HCEC 1CT (cell line): ENCODE measurements around the gene CTPS2.

Experiments used
- DNase-seq: peaks from one replicate; pipeline ENCODE4 v3.0.0-alpha.2; 2017

CTPS2 gene

GRCh38 chrX:16711219-16711811 lies 1.2 kb downstream of the CTPS2 start:
- DNase-seq: no peak

- no peak for DNase-seq
Observed at GRCh38 chrX:16708016-16708415, 4.5 kb downstream of the CTPS2 start.

- DNase-seq: no peak
Observed at GRCh38 chrX:16705370-16705769, 7.1 kb downstream of the CTPS2 start.

GRCh38 chrX:16702700-16703599 lies 9.5 kb downstream of the CTPS2 start:
- no peak for DNase-seq

GRCh38 chrX:16700734-16701133 lies 11.7 kb downstream of the CTPS2 start:
- DNase-seq: no peak

- DNase-seq: no peak
Observed at GRCh38 chrX:16699389-16699788, 13.1 kb downstream of the CTPS2 start.

GRCh38 chrX:16696956-16697355 lies 15.5 kb downstream of the CTPS2 start:
- no peak for DNase-seq

- DNase-seq: peak; percentile 8
Observed at GRCh38 chrX:16695079-16695676, 17.3 kb downstream of the CTPS2 start.

- no peak for DNase-seq
Observed at GRCh38 chrX:16687514-16687913, 25.0 kb downstream of the CTPS2 start.

- DNase-seq: no peak
Observed at GRCh38 chrX:16683007-16683664, 29.3 kb downstream of the CTPS2 start.

GRCh38 chrX:16678689-16679088 lies 33.8 kb downstream of the CTPS2 start:
- DNase-seq: no peak

GRCh38 chrX:16671005-16671404 lies 41.5 kb downstream of the CTPS2 start:
- DNase-seq: peak; percentile 31

GRCh38 chrX:16666541-16666940 lies 45.9 kb downstream of the CTPS2 start:
- peak; percentile 14 for DNase-seq

- DNase-seq: peak; percentile 64
Observed at GRCh38 chrX:16665089-16665488, 47.4 kb downstream of the CTPS2 start.

- DNase-seq: no peak
Observed at GRCh38 chrX:16664626-16665025, 47.8 kb downstream of the CTPS2 start.

- peak; percentile 54 for DNase-seq
Observed at GRCh38 chrX:16664074-16664473, 48.4 kb downstream of the CTPS2 start.

- DNase-seq: no peak
Observed at GRCh38 chrX:16662402-16662801, 50.1 kb downstream of the CTPS2 start.

GRCh38 chrX:16661495-16661894 lies 51.0 kb downstream of the CTPS2 start:
- DNase-seq: no peak

- no peak for DNase-seq
Observed at GRCh38 chrX:16659321-16659720, 53.1 kb downstream of the CTPS2 start.

GRCh38 chrX:16658284-16658683 lies 54.2 kb downstream of the CTPS2 start:
- peak; percentile 74 for DNase-seq

GRCh38 chrX:16654093-16654492 lies 58.4 kb downstream of the CTPS2 start:
- DNase-seq: no peak

GRCh38 chrX:16653424-16653823 lies 59.0 kb downstream of the CTPS2 start:
- DNase-seq: peak; percentile 13

GRCh38 chrX:16651391-16652024 lies 61.0 kb downstream of the CTPS2 start:
- no peak for DNase-seq
